Naive thymus-derived CD8-positive, alpha-beta T cell (primary cell): Measurements from ENCODE around the gene SMIM43. TPM values are rescaled to one million over a fixed set of nuclear protein-coding genes. Genes with fewer than 3 reads are reported as not detected.
A peak's percentile ranks its signal among the peaks of the same experiment; 100 is the strongest.
"Not testable (repeated sequence)": the region's sequence is repeated elsewhere in the genome, so short reads cannot be mapped to it uniquely, and the experiment has no call there.

Experiments used
- ATAC-seq, 2 donors: fragments of 150-1000 bp; cut with Tn5 transposase in 1 of 2; sonication (Bioruptor Pico), chemical (Tn5 transposase) in 1 of 2; 1 replicate in 1 of 2; 2 replicates in 1 of 2; pipeline ENCODE4 v1.10.0; 2021; ENCODE audit warnings: mild to moderate bottlenecking in 2 of 2, moderate library complexity in 2 of 2
- POLR2A ChIA-PET: fragments of 350-600 bp; sonication (Branson Sonifier 250); formaldehyde crosslinking; loops from one replicate; lab custom pipeline; 2021; ENCODE audit warnings: antibody characterized with exemption; lab: Charles Lee
- DNase-seq, 10 donors: peaks; one replicate each; pipeline versions ENCODE4 v3.0.0 to v3.0.0-alpha.2; 2020 to 2022
- H3K27ac Mint-ChIP-seq, 10 donors: one replicate each; pipeline ENCODE4 v1.8.0; 2020 to 2022; ENCODE audit warnings: mild to moderate bottlenecking in 10 of 10, mixed read lengths in 10 of 10, moderate library complexity in 4 of 10, inconsistent platforms in 1 of 10
- H3K27me3 Mint-ChIP-seq, 5 donors: one replicate each; pipeline ENCODE4 v1.8.0; 2021 to 2022; ENCODE audit warnings: mixed read lengths in 5 of 5
- H3K36me3 Mint-ChIP-seq, 3 donors: one replicate each; pipeline ENCODE4 v1.8.0; 2020 to 2022; ENCODE audit warnings: mixed read lengths in 3 of 3, mild to moderate bottlenecking in 2 of 3, inconsistent platforms in 1 of 3
- H3K4me1 Mint-ChIP-seq, 4 donors: one replicate each; pipeline ENCODE4 v1.8.0; 2021 to 2022; ENCODE audit warnings: mixed read lengths in 4 of 4
- H3K4me3 Mint-ChIP-seq, 10 donors: one replicate each; pipeline ENCODE4 v1.8.0; 2020 to 2022; ENCODE audit warnings: mild to moderate bottlenecking in 10 of 10, mixed read lengths in 10 of 10, moderate library complexity in 6 of 10, inconsistent platforms in 1 of 10
- H3K9me3 Mint-ChIP-seq, 9 donors: one replicate each; pipeline ENCODE4 v1.8.0; 2020 to 2022; ENCODE audit warnings: mixed read lengths in 9 of 9, mild to moderate bottlenecking in 3 of 9, inconsistent platforms in 1 of 9, moderate library complexity in 1 of 9
- polyA plus RNA-seq, 3 donors: library from polyadenylated mRNA; unstranded; fragments of 300-500 nt; fragmentation: Illumina TruSeq; gene quantifications; one replicate each; pipeline ENCODE4 v1.2.3, GENCODE V29; 2021
- total RNA-seq, 8 experiments: library from RNA in 2 of 8; stranded (reverse) in 2 of 8; gene quantifications; one replicate each; pipeline ENCODE4 v1.2.3 and lab custom pipeline; 2021 to 2026

Gene SMIM43
- total and polyA plus RNA-seq, 5 experiments from 2014 or later, result not detected

- POLR2A ChIA-PET, result no interaction called here
- H3K9me3 Mint-ChIP-seq, result no peaks in the 10 kb centered on the region
- H3K4me3 Mint-ChIP-seq, result no peak overlapping the region
- no peak overlapping the region for H3K27ac Mint-ChIP-seq
- DNase-seq (no peak), ATAC-seq (no peak)
- H3K36me3 Mint-ChIP-seq, result no peaks in the 10 kb centered on the region
- H3K27me3 Mint-ChIP-seq, result peaks cover 13 to 27% (median 16%) of the 10 kb centered on the region in 5 donors
- H3K4me1 Mint-ChIP-seq, result no peaks in the 10 kb centered on the region
Observed at GRCh38 chr4:121776610-121777401, 11.8 kb upstream of the SMIM43 start.

GRCh38 chr4:121773883-121774282, 8.9 kb upstream of the SMIM43 start:
- peaks cover under 1 to 33% (median 8%) of the 10 kb centered on the region in 5 donors for H3K27me3 Mint-ChIP-seq
- no peaks in the 10 kb centered on the region for H3K9me3 Mint-ChIP-seq
- POLR2A ChIA-PET, result no interaction called here
- no peak overlapping the region for H3K4me3 Mint-ChIP-seq
- no peak for DNase-seq
- no peak overlapping the region for H3K27ac Mint-ChIP-seq
- ATAC-seq, result no peak
- H3K4me1 Mint-ChIP-seq, result no peaks in the 10 kb centered on the region
- no peaks in the 10 kb centered on the region for H3K36me3 Mint-ChIP-seq

- Mint-ChIP-seq H3K9me3 (no peaks in the 10 kb centered on the region), H3K36me3 (no peaks in the 10 kb centered on the region), H3K4me1 (no peaks in the 10 kb centered on the region), H3K27me3 (peaks cover 5 to 32% (median 20%) of the 10 kb centered on the region in 5 donors), H3K4me3 (no peak overlapping the region), H3K27ac (no peak overlapping the region)
- POLR2A ChIA-PET, result no interaction called here
- DNase-seq (no peak), ATAC-seq (no peak)
Observed at GRCh38 chr4:121771869-121772268, 6.9 kb upstream of the SMIM43 start.

DNA sequence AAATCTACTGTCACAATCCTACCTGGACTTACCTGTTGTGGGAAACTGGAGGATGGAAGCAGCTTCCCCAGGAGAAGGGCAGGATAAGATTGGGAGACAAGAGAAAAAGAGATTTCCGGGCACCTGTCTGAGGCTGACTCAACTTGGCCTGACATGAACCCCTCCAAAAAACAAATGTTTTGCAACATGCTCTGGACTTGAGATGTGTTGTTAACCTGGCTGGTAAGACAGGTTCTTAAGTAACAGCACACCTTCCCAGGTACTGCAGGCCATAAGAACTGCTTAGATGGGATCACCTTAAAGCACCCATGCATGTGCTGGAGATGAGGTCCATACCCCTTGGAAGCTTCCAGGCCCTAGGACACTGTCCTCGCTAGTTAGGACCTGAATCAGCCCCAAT, 4.4 kb upstream of the SMIM43 start:
- ATAC-seq (no peak), DNase-seq (no peak)
- Mint-ChIP-seq H3K4me1 (peaks cover 3 to 10% (median 5%) of the 10 kb centered on the region in 4 donors), H3K4me3 (no peak overlapping the region), H3K36me3 (no peaks in the 10 kb centered on the region), H3K9me3 (no peaks in the 10 kb centered on the region), H3K27ac (no peak overlapping the region), H3K27me3 (peaks cover 13 to 48% (median 33%) of the 10 kb centered on the region in 5 donors)
- POLR2A ChIA-PET, result no interaction called here

- no peak for DNase-seq
- H3K9me3 Mint-ChIP-seq, result no peaks in the 10 kb centered on the region
- peaks cover 30 to 70% (median 46%) of the 10 kb centered on the region in 5 donors for H3K27me3 Mint-ChIP-seq
- H3K36me3 Mint-ChIP-seq, result peaks cover 0 to 3% (median 0%) of the 10 kb centered on the region in 3 donors
- peaks cover 3 to 10% (median 7%) of the 10 kb centered on the region in 4 donors for H3K4me1 Mint-ChIP-seq
- no peak overlapping the region for H3K27ac Mint-ChIP-seq
- POLR2A ChIA-PET, result no interaction called here
- no peak overlapping the region for H3K4me3 Mint-ChIP-seq
- no peak for ATAC-seq
Observed at GRCh38 chr4:121767166-121767565, 2.2 kb upstream of the SMIM43 start.

DNA sequence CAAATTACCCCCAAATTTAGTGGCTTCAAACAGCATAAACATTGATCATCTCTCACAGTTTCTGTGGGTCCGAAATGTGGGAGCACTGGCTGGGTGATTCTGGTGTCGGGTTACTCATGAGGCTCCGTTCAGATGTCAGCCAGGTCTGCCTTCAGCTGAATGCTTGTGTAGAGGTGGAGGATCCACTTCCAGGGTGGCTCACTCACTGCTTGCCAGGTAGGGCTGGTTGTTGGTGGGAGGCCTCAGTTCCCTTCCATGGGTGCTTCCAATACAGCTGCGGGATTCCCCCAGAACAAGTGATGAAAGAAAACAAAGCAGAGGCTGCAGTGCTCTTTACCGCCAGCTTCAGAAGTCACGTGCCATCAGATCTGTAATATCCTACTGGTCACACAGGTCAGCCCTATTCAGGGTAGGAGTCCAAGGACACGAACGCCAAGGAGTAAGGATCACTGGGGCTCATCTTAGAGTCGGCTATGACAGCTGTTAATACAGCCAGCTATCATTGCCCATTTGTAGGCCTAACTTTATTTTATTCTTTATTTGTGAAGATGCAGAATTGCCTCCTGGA, 1.1 kb upstream of the SMIM43 start:
- no peak for ATAC-seq
- Mint-ChIP-seq H3K4me1 (peaks cover 3 to 10% (median 7%) of the 10 kb centered on the region in 4 donors), H3K4me3 (peak overlapping the region in 2 of 10 donors; percentile 51 to 67), H3K9me3 (no peaks in the 10 kb centered on the region), H3K27ac (no peak overlapping the region), H3K36me3 (peaks cover 0 to 3% (median 0%) of the 10 kb centered on the region in 3 donors), H3K27me3 (peaks cover 35 to 77% (median 46%) of the 10 kb centered on the region in 5 donors)
- POLR2A ChIA-PET, result no interaction called here
- DNase-seq, result no peak

- Mint-ChIP-seq H3K27ac (no peak overlapping the region), H3K27me3 (peaks cover 37 to 74% (median 46%) of the 10 kb centered on the region in 5 donors), H3K4me3 (peak overlapping the region in 9 of 10 donors; percentile 20 to 74 (median 51)), H3K36me3 (peaks cover 0 to 3% (median 0%) of the 10 kb centered on the region in 3 donors), H3K4me1 (peaks cover 3 to 10% (median 7%) of the 10 kb centered on the region in 4 donors), H3K9me3 (no peaks in the 10 kb centered on the region)
- no peak for DNase-seq
- no peak for ATAC-seq
- POLR2A ChIA-PET, result no interaction called here
Observed at GRCh38 chr4:121765368-121765705, 373 bp upstream of the SMIM43 start.

DNA sequence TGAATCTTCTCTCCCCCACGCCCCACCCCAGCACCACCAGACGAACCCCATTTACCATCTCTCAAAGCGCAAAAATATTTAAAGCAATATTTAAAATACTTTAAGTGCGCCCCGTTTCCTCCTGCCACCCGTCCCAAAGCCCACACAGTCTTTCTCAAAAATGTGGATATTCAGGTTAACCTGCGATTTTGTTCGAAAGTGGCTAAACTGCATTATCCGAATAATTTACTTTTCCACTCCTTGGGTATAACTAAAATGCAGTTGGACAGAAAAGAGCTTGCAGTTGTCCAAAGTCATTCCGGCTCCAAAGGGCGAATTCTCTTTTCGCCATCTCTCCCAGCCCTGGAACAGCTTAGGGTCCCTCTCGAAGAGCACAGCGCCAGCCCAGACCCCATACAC, 662 bp downstream of the SMIM43 start:
- H3K9me3 Mint-ChIP-seq, result no peaks in the 10 kb centered on the region
- no peak overlapping the region for H3K27ac Mint-ChIP-seq
- peak overlapping the region in 5 of 10 donors; percentile 16 to 57 (median 42) for H3K4me3 Mint-ChIP-seq
- POLR2A ChIA-PET, result interaction anchor here (0.5 kb wide), 1 partner anchor 9 kb away, joined by 3 read pairs; no protein-coding TSS in a partner anchor
- peaks cover 42 to 75% (median 45%) of the 10 kb centered on the region in 5 donors for H3K27me3 Mint-ChIP-seq
- H3K36me3 Mint-ChIP-seq, result peaks cover 0 to 3% (median 0%) of the 10 kb centered on the region in 3 donors
- H3K4me1 Mint-ChIP-seq, result peaks cover 3 to 10% (median 7%) of the 10 kb centered on the region in 4 donors
- no peak for DNase-seq
- ATAC-seq, result no peak

DNA sequence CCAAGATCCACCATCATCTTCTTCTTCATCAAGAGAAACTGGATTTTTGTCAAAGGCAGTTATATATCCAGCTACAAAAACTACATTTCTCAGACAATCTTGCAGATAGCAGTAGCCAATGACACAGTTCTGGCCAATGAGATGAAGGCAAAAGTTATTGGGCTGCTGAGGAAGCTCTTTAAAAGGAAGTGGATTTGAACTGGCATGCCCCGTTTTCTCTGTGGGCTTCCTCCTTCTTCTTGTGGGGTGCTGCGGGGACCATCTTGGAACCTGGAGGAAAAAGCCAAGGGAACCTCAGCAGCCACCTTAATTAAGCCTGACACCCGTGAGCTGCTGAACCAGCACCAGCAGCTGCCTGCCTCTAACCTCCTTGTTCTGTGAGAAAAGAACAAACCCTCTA, 4.8 kb downstream of the SMIM43 start:
- H3K4me3 Mint-ChIP-seq, result no peak overlapping the region
- DNase-seq, result no peak
- peaks cover 0 to 3% (median 0%) of the 10 kb centered on the region in 9 donors for H3K9me3 Mint-ChIP-seq
- H3K36me3 Mint-ChIP-seq, result peaks cover 0 to 3% (median 0%) of the 10 kb centered on the region in 3 donors
- H3K4me1 Mint-ChIP-seq, result peaks cover under 1 to 7% (median 4%) of the 10 kb centered on the region in 4 donors
- POLR2A ChIA-PET, result no interaction called here
- no peak for ATAC-seq
- peaks cover 36 to 69% (median 38%) of the 10 kb centered on the region in 5 donors for H3K27me3 Mint-ChIP-seq
- no peak overlapping the region for H3K27ac Mint-ChIP-seq

- DNase-seq (no peak), ATAC-seq (no peak)
- Mint-ChIP-seq H3K27me3 (peaks cover 37 to 65% (median 39%) of the 10 kb centered on the region in 5 donors), H3K4me3 (no peak overlapping the region), H3K27ac (no peak overlapping the region), H3K36me3 (peaks cover 0 to 2% (median 0%) of the 10 kb centered on the region in 3 donors), H3K4me1 (peaks cover 0 to 2% (median under 1%) of the 10 kb centered on the region in 4 donors), H3K9me3 (peaks cover 0 to 5% (median 0%) of the 10 kb centered on the region in 9 donors)
- POLR2A ChIA-PET, result no interaction called here
Observed at GRCh38 chr4:121758925-121759568, 5.9 kb downstream of the SMIM43 start.

DNA sequence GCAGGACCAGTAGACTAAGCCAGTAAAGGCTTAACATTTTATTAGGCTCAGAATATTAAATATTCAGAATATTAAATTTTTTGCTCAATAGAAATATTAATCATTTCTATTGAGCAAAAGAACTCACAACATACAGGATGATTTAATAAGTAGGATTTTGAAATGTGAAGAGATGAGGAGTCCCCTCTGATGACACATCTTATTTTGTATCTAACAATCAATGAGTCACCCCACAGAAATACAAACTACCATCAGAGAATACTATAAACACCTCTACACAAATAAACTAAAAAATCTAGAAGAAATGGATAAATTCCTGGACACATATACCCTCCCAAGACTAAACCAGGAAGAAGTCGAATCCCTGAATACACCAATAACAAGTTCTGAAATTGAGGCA, 12.8 kb downstream of the SMIM43 start:
- H3K27me3 Mint-ChIP-seq, result peaks cover 21 to 36% (median 31%) of the 10 kb centered on the region in 5 donors
- H3K4me1 Mint-ChIP-seq, H3K9me3 Mint-ChIP-seq, DNase-seq, ATAC-seq, H3K27ac Mint-ChIP-seq, H3K4me3 Mint-ChIP-seq, H3K36me3 Mint-ChIP-seq, POLR2A ChIA-PET: not testable (repeated sequence)

- no peaks in the 10 kb centered on the region for H3K4me1 Mint-ChIP-seq
- ATAC-seq, result no peak
- H3K27me3 Mint-ChIP-seq, result peaks cover 17 to 22% (median 18%) of the 10 kb centered on the region in 5 donors
- POLR2A ChIA-PET, result no interaction called here
- peaks cover 0 to 1% (median 0%) of the 10 kb centered on the region in 3 donors for H3K36me3 Mint-ChIP-seq
- H3K27ac Mint-ChIP-seq, result no peak overlapping the region
- no peak overlapping the region for H3K4me3 Mint-ChIP-seq
- no peak for DNase-seq
- H3K9me3 Mint-ChIP-seq, result peaks cover 0 to 3% (median 0%) of the 10 kb centered on the region in 9 donors
Observed at GRCh38 chr4:121749225-121749624, 15.7 kb downstream of the SMIM43 start.

GRCh38 chr4:121742794-121743193, 22.2 kb downstream of the SMIM43 start:
- POLR2A ChIA-PET, result no interaction called here
- DNase-seq (no peak), ATAC-seq (no peak)
- peak overlapping the region in 1 of 10 donors; percentile 74 for H3K27ac Mint-ChIP-seq
- H3K27me3 Mint-ChIP-seq, result peaks cover 0 to 11% (median 8%) of the 10 kb centered on the region in 5 donors
- peaks cover 0 to 2% (median 0%) of the 10 kb centered on the region in 9 donors for H3K9me3 Mint-ChIP-seq
- H3K4me1 Mint-ChIP-seq, result no peaks in the 10 kb centered on the region
- H3K4me3 Mint-ChIP-seq, result no peak overlapping the region
- H3K36me3 Mint-ChIP-seq, result peaks cover 0 to 1% (median 0%) of the 10 kb centered on the region in 3 donors
